ENCODE data around the gene CNTNAP2.
A peak's percentile ranks its signal among the peaks of the same experiment; 100 is the strongest.

- TF ChIP-seq BHLHE40 (IDR thresholded peaks at IDR 0.05; ENCODE audit: low read length), result no peak
- no peak for TF ChIP-seq ELF1 (tag; IDR thresholded peaks at IDR 0.05)
- TF ChIP-seq IRF2 (CRISPR knock-in tag; IDR thresholded peaks at IDR 0.05), result no peak
- no peak for TF ChIP-seq NCOA6 (IDR thresholded peaks at IDR 0.05)
- no peak for TF ChIP-seq GMEB1 (CRISPR knock-in tag; IDR thresholded peaks at IDR 0.05)
- TF ChIP-seq HDGF (IDR thresholded peaks at IDR 0.05), result no peak
- no peak for TF ChIP-seq JUNB (CRISPR knock-in tag; conservative IDR thresholded peaks at IDR 0.05)
- TF ChIP-seq SREBF1 (IDR thresholded peaks at IDR 0.05; ENCODE audit: borderline replicate concordance, low read depth, low read length), result no peak
- TF ChIP-seq CTCF (IDR thresholded peaks at IDR 0.05 in 2 of 3, conservative IDR thresholded peaks at IDR 0.05 in 1 of 3; ENCODE audit: insufficient read depth in 2 of 3, low read depth in 1 of 3, low read length in 3 of 3), result peak; percentile 29 to 57 (median 54); a peak in 4 of 6 replicates
- TF ChIP-seq CBFB (CRISPR knock-in tag; IDR thresholded peaks at IDR 0.05), result no peak
- no peak for TF ChIP-seq SRSF7 (optimal IDR thresholded peaks at IDR 0.05; ENCODE audit: low read depth, low read length)
- no peak for TF ChIP-seq POU5F1 (IDR thresholded peaks at IDR 0.05; ENCODE audit: borderline replicate concordance, low read depth, low read length, partially characterized antibody)
- no peak for TF ChIP-seq POLR2AphosphoS5 (IDR thresholded peaks at IDR 0.05; ENCODE audit: control insufficient read depth, insufficient read depth, low read depth, low read length)
Observed at GRCh38 chr7:148084138-148084537, 1967.5 kb downstream of the CNTNAP2 start.
